Measurements from ENCODE around the gene ATF4. TPM values are rescaled to one million over a fixed set of nuclear protein-coding genes. Genes with fewer than 3 reads are reported as not detected.
A peak's percentile ranks its signal among the peaks of the same experiment; 100 is the strongest.

ATF4 gene, protein sequence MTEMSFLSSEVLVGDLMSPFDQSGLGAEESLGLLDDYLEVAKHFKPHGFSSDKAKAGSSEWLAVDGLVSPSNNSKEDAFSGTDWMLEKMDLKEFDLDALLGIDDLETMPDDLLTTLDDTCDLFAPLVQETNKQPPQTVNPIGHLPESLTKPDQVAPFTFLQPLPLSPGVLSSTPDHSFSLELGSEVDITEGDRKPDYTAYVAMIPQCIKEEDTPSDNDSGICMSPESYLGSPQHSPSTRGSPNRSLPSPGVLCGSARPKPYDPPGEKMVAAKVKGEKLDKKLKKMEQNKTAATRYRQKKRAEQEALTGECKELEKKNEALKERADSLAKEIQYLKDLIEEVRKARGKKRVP
- total RNA-seq (2014; rRNA removed; shearing (Covaris generic)), result 794 and 900 TPM in 2 replicates
- 1,242 and 1,298 TPM in 2 replicates for polyA plus RNA-seq (2015; cell fraction: cytosol; rRNA removed)
- polyA plus RNA-seq (2015; cell fraction: nucleus; rRNA removed), result 960 and 1,056 TPM in 2 replicates

DNA sequence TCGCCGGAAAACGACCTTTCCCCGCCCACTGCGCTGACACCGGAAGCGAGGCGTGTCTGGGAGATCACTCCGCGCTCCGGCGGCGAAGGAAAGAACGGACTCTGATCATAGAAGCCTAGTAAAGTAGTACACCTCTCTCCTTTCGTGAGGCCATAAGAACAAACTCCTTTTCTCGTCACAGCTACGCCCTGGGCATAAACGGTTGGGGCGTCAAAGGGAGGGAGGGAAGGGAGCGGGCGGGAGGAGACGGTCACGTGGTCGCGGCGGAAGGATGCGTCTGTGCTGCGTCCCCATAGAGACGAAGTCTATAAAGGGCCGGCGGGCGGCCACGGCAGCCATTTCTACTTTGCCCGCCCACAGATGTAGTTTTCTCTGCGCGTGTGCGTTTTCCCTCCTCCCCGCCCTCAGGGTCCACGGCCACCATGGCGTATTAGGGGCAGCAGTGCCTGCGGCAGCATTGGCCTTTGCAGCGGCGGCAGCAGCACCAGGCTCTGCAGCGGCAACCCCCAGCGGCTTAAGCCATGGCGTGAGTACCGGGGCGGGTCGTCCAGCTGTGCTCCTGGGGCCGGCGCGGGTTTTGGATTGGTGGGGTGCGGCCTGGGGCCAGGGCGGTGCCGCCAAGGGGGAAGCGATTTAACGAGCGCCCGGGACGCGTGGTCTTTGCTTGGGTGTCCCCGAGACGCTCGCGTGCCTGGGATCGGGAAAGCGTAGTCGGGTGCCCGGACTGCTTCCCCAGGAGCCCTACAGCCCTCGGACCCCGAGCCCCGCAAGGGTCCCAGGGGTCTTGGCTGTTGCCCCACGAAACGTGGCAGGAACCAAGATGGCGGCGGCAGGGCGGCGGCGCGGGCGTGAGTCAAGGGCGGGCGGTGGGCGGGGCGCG, at the start of gene ATF4:
Gene ATF4 (plus strand): TSS at position 337 of the 880 bp plus-strand sequence. CDS start 884 bp downstream, outside the sequence.
- in situ Hi-C loops (cut with HindIII; ENCODE audit: low pct_unique_long_range_greater_than_20kb, low sequenced_read_pairs), result no loop called here
- DNase-seq (ENCODE audit: low read depth, low spot score), result peak; percentile 87

DNA sequence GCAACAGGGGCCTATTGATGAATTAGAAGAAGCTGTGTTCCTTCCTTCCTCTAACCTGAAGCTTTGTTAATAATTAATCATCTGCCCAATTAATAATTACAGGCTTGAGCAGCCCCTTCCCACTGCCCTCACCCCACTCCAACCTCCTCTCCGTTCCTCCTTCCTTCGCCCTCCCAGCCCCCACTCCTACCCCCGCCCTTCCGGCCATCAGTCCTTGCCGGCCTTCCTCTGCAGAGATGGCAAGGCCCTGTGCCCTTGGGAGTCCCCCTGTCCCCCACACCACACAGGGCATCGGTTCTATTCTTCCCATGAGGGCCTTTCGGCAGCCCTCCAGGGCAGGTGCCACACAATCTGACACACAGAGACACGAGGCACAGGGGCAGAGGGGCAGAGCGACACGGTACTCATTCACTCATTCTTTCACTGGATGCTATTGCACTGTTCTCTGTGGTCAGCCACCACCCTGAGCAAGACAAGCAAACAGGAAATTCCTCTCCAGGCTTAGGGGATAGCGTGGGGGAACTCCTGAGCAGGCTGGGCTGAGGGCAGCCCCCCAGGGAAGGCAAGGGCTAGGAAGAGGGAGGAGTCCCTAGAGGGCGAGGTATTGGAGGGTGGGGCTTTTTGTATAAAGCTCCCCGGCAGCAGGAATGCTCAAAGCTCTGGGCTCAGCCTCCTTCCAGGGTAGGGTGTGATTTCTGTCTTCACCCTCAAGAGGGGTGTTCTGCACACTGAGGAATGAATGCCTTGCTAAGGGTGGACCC, 48.8 kb upstream of the ATF4 start:
- in situ Hi-C loops (cut with HindIII; ENCODE audit: low pct_unique_long_range_greater_than_20kb, low sequenced_read_pairs), result no loop called here
- DNase-seq (ENCODE audit: low read depth, low spot score), result no peak

DNA sequence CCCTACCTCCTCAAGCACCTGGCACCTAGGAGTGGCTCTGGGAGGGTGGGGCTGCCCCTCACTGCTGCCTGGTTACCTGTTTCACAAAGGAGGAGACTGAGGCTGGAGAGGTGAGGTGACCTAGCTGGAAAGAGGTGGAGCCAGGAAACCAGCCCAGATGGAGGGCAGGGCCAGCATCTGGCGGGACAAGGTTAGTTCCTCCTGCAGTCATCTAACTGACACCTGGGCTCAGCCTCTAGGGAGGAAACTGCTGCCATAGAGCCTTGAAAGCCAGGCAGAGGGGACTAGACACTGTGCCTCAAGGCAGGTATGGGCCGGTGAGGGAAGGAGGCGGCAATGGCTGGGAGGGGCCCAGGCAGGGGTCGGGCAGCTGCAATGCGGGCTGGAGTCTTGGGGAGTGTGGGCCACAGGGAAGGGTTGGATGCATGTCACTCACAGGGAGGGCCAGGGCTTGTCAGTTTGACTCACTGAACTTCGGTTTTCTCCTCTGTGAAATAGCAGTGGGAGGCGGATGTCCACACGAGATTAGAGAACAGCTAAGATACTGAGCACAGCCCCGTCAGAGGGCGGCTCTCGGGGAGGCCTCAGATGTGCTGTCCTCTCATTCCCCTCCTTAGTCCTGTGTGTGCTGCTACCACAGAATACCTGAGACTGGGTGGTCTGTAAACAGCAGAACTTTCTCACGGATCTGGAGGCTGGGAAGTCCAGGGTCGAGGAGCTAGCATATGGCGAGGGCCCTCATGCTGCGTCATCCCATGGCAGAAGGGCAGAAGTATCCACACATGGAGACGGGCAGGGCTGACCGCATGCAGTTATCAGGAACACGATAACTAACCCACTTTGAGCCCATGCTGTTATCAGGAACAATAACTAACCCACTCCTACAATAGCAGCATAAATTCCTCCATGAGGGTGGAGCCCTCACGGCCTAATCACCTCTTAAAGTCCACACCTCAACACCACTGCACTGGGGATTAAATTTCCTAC, 47.5 kb upstream of the ATF4 start:
- DNase-seq (ENCODE audit: low read depth, low spot score), result no peak
- in situ Hi-C loops (cut with HindIII; ENCODE audit: low pct_unique_long_range_greater_than_20kb, low sequenced_read_pairs), result no loop called here

DNA sequence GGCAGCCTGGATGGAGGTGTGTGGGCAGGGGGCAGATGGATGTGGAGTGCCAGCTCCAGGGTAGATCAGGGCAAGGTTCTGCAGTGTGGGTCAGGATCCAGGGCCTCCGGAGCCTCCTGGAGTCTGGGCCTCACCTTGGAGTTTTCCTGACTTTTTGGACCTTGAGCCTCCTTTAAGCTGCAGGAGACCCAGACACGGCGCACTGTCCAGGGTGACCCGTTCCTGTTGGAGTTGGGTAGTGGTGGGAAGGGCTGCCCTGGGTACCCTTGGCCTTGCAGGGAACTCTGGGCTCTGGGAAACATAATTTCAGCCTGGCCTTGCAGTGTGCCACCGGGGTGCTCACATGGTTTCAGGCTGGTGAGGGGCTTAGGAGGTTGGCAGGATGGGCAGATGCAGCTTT, 46.5 kb upstream of the ATF4 start:
- DNase-seq (ENCODE audit: low read depth, low spot score), result no peak
- in situ Hi-C loops (cut with HindIII; ENCODE audit: low pct_unique_long_range_greater_than_20kb, low sequenced_read_pairs), result no loop called here

DNA sequence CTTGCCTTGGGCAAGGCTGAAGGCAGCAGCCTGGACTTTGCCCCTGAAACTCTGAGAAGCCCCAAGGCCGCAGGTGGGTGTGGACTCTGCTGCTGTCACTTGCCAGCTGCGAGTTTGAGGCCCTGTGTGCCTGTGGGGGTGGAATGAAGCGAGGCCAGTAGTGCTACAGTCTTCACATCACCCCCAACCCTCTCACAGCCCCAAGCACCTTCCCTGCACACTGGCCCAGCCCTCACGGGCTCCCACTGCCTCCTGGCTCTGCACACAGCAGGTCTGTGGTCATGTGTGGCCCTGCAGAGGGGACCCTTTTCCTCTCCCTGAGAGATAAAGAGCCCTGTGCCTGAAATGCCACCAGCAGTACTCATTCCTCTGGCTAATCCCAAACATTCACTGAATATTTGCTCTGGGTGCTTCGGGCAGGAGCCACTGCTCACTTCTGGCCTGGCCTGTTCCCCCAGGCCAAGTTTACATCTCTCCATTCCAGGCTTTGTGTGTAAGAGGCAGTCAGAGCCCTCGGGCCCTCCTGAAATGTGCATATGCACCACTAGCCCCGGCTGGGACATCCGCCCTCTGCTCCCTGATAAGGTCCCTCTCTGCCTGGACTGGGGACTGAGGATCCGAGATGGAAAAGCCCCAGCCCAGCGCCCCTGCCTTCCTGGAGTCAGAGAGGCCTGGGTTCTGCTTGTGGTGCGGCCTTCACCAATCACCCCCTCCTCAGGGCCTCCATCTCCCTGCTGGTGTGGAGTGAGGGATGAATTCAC, 45.8 kb upstream of the ATF4 start:
- DNase-seq (ENCODE audit: low read depth, low spot score), result no peak
- in situ Hi-C loops (cut with HindIII; ENCODE audit: low pct_unique_long_range_greater_than_20kb, low sequenced_read_pairs), result no loop called here

DNA sequence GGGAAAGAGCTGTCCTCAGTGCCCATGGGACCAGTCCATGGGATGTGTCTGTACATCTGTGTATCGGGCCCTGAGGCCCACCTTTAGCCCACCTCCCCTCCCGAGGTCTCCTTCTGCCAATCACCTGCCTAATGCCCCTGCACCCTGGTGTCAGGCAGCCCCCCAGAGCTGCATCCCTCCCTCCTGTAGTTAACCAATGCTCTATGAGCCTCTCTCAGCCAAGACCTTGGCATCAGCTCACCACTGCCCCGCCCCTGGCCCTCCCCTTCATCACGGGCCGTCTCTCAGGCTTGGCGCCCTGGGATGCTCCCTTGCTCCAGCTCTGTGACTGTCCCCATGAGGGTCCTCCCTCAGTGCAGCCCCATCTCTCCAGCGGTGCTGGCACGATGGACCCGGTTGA, 45.0 kb upstream of the ATF4 start:
- DNase-seq (ENCODE audit: low read depth, low spot score), result no peak
- in situ Hi-C loops (cut with HindIII; ENCODE audit: low pct_unique_long_range_greater_than_20kb, low sequenced_read_pairs), result no loop called here

DNA sequence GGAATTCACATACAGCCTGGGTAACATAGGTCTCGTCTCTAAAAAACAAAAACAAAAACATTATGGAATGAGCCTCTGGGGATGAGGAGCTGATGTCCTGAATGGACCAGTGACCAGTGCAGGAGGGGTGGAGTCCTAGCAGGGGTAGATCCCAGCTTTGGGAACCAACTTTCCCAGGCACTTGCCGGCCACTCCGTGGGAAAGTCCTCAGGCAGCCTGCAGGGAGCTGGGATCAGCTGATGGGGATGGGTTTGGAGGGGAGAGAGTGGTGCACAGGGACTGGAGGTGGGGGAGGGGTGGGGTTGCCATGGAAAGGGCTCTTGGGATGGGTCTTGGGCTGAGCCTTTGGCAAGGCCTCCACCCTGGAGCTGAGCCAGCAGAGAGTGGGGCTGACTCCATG, 44.5 kb upstream of the ATF4 start:
- in situ Hi-C loops (cut with HindIII; ENCODE audit: low pct_unique_long_range_greater_than_20kb, low sequenced_read_pairs), result no loop called here
- no peak for DNase-seq (ENCODE audit: low read depth, low spot score)

DNA sequence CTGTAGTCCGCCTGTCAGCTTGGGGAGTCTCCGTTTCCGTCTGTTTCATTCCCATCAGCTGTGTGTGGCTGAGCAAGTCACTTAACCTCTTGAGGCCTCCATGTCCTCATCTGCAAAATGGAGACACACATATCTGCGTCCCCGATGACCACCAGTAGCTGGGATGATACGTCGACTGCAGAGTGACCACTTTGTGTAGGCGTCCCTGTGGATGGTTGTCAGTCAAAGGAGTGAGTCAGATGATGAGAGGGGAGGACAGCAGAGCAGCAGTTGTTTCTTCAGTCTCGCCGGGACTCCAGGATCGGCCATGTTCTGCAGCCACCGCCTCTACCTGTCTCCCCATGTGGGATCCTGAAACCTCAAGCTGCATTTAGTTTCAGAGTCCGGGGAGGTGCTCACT, 43.7 kb upstream of the ATF4 start:
- in situ Hi-C loops (cut with HindIII; ENCODE audit: low pct_unique_long_range_greater_than_20kb, low sequenced_read_pairs), result no loop called here

DNA sequence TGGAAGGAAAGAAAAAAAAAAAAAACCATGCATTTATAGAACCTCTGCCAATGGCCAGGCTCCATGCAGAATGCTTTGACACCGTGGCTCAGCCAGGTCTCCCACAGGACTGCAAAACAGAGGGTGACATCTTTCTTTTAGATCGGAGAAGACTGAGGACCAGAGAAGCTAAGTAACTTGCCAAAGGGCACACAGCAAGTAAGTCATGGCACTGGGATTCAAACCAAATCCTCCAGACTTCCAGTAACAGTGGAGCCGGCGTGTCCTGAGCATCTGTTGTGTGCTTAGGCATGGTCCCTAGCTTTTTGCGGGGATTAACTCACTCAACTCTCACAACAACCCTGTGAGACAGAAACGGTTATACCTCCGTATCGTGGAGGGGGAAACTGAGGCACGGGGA, 42.8 kb upstream of the ATF4 start:
- in situ Hi-C loops (cut with HindIII; ENCODE audit: low pct_unique_long_range_greater_than_20kb, low sequenced_read_pairs), result no loop called here
- no peak for DNase-seq (ENCODE audit: low read depth, low spot score)

More for the DNA sequence above, 43.7 kb upstream of the ATF4 start:
- DNase-seq (ENCODE audit: low read depth, low spot score), result no peak

DNA sequence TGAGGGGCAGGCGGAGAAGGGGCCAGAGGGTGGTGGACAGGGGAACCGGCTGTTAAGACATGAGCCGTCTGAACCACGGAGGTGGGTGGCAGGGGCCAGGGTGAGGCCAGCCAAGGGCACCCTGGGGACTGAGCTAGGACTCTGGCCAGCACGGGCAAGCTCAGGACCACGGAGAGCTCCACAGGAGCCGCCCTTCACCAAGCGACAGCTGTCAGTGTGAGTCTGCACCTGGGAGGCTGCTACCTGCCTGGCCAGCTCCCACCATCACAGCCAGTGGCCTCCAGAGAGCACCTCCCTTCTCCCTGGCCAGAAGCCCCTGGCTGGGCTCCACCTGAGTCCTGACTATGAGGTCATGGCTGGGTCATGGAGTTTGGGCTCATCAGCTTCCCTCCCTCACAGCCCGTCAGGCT, 41.9 kb upstream of the ATF4 start:
- in situ Hi-C loops (cut with HindIII; ENCODE audit: low pct_unique_long_range_greater_than_20kb, low sequenced_read_pairs), result no loop called here
- DNase-seq (ENCODE audit: low read depth, low spot score), result no peak

DNA sequence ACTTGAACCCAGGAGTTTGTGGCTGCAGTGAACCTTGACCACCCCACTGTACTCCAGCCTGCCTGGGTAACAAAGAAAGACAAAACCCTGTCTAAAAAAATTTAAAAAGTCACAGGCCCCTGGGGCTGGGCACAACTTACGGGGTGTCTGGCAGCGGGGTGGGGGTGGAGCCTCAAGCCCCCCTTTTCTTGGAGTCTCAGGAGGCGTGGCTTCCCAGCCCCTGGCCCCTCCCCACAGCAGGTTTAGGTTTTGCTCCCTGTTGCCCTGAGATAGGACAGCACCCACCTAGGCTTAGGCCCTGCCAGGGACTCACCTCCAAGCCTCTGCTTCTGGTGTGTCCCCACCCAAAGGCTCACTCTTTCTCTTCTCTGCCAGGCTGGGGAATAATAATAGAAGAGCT, 41.1 kb upstream of the ATF4 start:
- DNase-seq (ENCODE audit: low read depth, low spot score), result no peak
- in situ Hi-C loops (cut with HindIII; ENCODE audit: low pct_unique_long_range_greater_than_20kb, low sequenced_read_pairs), result no loop called here

DNA sequence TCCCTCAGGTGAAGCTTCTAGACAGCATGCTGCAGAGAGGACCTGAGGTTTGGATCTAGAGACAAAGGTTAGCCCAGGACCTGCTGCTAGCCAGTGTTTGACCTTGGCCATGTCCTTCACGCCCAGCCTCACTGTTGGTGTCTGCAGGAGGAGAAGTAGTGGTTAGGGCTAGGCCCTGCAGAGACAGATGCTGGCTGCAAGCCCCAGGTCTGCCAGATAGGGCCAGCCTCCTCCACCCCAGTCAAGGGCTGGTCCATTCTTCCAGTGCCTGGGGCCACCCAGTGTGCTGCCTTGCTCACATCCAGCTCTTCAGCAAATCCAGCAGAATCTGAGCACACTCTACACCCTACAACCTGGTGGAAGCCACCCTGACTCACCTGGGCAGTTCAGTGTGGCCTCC, 39.8 kb upstream of the ATF4 start:
- in situ Hi-C loops (cut with HindIII; ENCODE audit: low pct_unique_long_range_greater_than_20kb, low sequenced_read_pairs), result no loop called here
- DNase-seq (ENCODE audit: low read depth, low spot score), result no peak

DNA sequence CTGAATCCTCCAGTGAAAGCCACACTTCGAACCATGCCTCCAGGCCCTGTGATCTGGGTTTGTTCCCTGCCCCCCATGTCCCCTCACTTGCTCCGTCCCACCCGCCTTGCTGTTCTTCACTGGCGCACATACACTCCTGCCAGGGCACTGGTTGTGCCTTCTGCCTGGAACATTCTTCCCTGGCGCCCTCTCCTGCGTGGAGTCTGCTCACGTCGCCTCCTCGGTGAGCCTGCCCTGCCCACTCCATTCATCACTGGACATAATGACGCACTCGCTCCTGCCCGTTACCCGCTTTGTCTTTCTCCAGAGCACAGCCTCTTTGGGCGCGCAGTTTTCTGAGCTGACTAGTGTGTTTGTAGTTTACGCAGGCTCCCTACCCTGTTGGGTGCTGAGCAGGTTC, 39.3 kb upstream of the ATF4 start:
- DNase-seq (ENCODE audit: low read depth, low spot score), result no peak
- in situ Hi-C loops (cut with HindIII; ENCODE audit: low pct_unique_long_range_greater_than_20kb, low sequenced_read_pairs), result no loop called here

DNA sequence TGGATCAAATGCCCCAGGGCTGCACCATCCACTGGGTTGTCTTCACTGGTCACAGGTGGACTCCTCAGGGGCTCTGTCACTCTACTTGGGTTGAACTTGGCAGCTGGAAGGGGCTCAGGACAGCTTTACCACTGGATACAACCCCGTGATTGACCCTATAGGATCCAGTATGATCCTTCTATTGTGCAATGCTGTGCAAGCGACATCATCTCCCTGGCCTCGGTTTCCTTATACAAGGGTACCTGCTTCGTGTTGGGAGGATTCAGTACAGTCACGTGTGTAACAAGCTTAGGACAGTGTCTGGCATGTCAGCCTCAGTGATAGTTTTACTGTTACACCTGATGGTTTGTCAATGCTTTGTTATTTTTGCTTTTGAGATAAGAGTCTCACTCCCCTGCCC, 38.8 kb upstream of the ATF4 start:
- in situ Hi-C loops (cut with HindIII; ENCODE audit: low pct_unique_long_range_greater_than_20kb, low sequenced_read_pairs), result no loop called here

DNA sequence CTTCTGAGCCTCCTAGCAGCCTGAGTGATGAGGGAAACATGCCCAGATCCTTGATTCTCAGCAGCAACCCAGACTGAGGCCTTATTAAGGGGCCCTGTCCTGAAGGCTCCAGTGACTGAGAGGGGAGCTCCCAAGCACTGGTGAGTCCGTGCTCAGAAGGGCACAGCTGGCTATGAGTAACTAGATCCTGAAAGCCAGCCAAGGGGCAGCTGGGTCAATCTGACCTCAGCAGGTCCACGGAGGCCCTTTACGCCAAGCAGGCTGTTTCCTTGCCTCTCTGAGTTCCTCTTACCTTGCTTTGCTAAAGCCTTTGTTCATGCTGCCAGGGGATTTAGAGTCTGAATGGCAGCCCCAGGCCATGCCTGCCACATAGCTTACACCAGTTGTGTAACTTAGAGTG, 37.6 kb upstream of the ATF4 start:
- DNase-seq (ENCODE audit: low read depth, low spot score), result no peak
- in situ Hi-C loops (cut with HindIII; ENCODE audit: low pct_unique_long_range_greater_than_20kb, low sequenced_read_pairs), result no loop called here

More for the DNA sequence above, 38.8 kb upstream of the ATF4 start:
- no peak for DNase-seq (ENCODE audit: low read depth, low spot score)

Data from SK-MEL-5 (cell line).